GM18505 (cell line): ENCODE measurements around the gene MUS81.

Experiments used
- ATAC-seq: cut with Tn5 transposase; IDR thresholded peaks from one replicate; pipeline ENCODE4 v1.9.1; 2021; ENCODE audit not compliant: unreplicated experiment
- POLR2A ChIP-seq: IDR thresholded peaks from 4 replicates; pipeline ENCODE4 v1.6.1; 2011; ENCODE audit warnings: borderline replicate concordance; ENCODE audit not compliant: insufficient read depth, insufficient read length; ENCODE audit errors: extremely low read depth

Gene MUS81

GRCh38 chr11:65851811-65852507 lies 8.3 kb upstream of the MUS81 start:
- ATAC-seq = no peak
- peak; percentile 22 for TF ChIP-seq POLR2A

GRCh38 chr11:65852508-65853245 lies 7.6 kb upstream of the MUS81 start:
- TF ChIP-seq POLR2A = peak; percentile 45
- ATAC-seq = no peak

- no peak for TF ChIP-seq POLR2A
- ATAC-seq = no peak
These were observed 6.8 kb upstream of the MUS81 start for GRCh38 chr11:65853246-65853979.

GRCh38 chr11:65854161-65854592 lies 6.1 kb upstream of the MUS81 start:
- TF ChIP-seq POLR2A = no peak
- no peak for ATAC-seq

- TF ChIP-seq POLR2A = no peak
- no peak for ATAC-seq
These were observed 5.1 kb upstream of the MUS81 start for GRCh38 chr11:65854852-65855837.

- TF ChIP-seq POLR2A = no peak
- ATAC-seq = no peak
These were observed 4.3 kb upstream of the MUS81 start for GRCh38 chr11:65855927-65856363.

GRCh38 chr11:65856689-65857499 lies 3.3 kb upstream of the MUS81 start:
- TF ChIP-seq POLR2A = peak; percentile 67
- peak; percentile 18 for ATAC-seq

GRCh38 chr11:65857500-65857852 lies 2.8 kb upstream of the MUS81 start:
- peak; percentile 4 for ATAC-seq
- no peak for TF ChIP-seq POLR2A

- TF ChIP-seq POLR2A = peak; percentile 100
- ATAC-seq = peak; percentile 43
These were observed 2.2 kb upstream of the MUS81 start, which contains the start of gene CFL1 for GRCh38 chr11:65857853-65858680. Gene CFL1 (minus strand): TSS chr11:65858180. CDS start chr11:65858099, 81 bp downstream.

GRCh38 chr11:65858681-65859087 lies 1.5 kb upstream of the MUS81 start:
- no peak for ATAC-seq
- no peak for TF ChIP-seq POLR2A
